Activated naive CD8-positive, alpha-beta T cell treated with anti-CD3 and anti-CD28 coated beads, Interleukin-2, amount 50 U/mL, for 24 hours (primary cell): ENCODE results near the gene PIP.
"Not testable (repeated sequence)": the region's sequence is repeated elsewhere in the genome, so short reads cannot be mapped to it uniquely, and the experiment has no call there.

Source experiments
- ATAC-seq: fragments of 150-1000 bp; cut with Tn5 transposase; one replicate; pipeline ENCODE4 v1.10.0; 2021
- DNase-seq: peaks from one replicate; pipeline ENCODE4 v3.0.0; 2021
- H3K27ac Mint-ChIP-seq: one replicate; pipeline ENCODE4 v1.8.0; 2021; ENCODE audit warnings: mild to moderate bottlenecking, mixed read lengths
- H3K27me3 Mint-ChIP-seq: one replicate; pipeline ENCODE4 v1.8.0; 2021; ENCODE audit warnings: mixed read lengths
- H3K36me3 Mint-ChIP-seq: one replicate; pipeline ENCODE4 v1.8.0; 2021; ENCODE audit warnings: low read depth, mixed read lengths
- H3K4me1 Mint-ChIP-seq: one replicate; pipeline ENCODE4 v1.8.0; 2021; ENCODE audit warnings: mixed read lengths
- H3K4me3 Mint-ChIP-seq: one replicate; pipeline ENCODE4 v1.8.0; 2021; ENCODE audit warnings: mild to moderate bottlenecking, moderate library complexity, mixed read lengths
- H3K9me3 Mint-ChIP-seq: one replicate; pipeline ENCODE4 v1.8.0; 2021; ENCODE audit warnings: mixed read lengths

Gene PIP

GRCh38 chr7:143147070-143147469 is 15.2 kb downstream of the PIP start:
- Mint-ChIP-seq H3K4me1 (no peaks in the 10 kb centered on the region), H3K27ac (no peak overlapping the region), H3K9me3 (peaks cover 15% of the 10 kb centered on the region), H3K36me3 (no peaks in the 10 kb centered on the region), H3K4me3 (no peak overlapping the region), H3K27me3 (peaks cover 7% of the 10 kb centered on the region)
- DNase-seq (no peak), ATAC-seq (no peak)

GRCh38 chr7:143148050-143148449 is 16.2 kb downstream of the PIP start:
- ATAC-seq: no peak
- no peaks in the 10 kb centered on the region for H3K36me3 Mint-ChIP-seq

GRCh38 chr7:143148651-143149050 is 16.8 kb downstream of the PIP start:
- no peaks in the 10 kb centered on the region for H3K36me3 Mint-ChIP-seq
- H3K27ac Mint-ChIP-seq: no peak overlapping the region
- no peaks in the 10 kb centered on the region for H3K4me1 Mint-ChIP-seq
- H3K27me3 Mint-ChIP-seq: peaks cover 7% of the 10 kb centered on the region
- peaks cover 15% of the 10 kb centered on the region for H3K9me3 Mint-ChIP-seq
- no peak for DNase-seq
- no peak for ATAC-seq
- no peak overlapping the region for H3K4me3 Mint-ChIP-seq

More at GRCh38 chr7:143148050-143148449, 16.2 kb downstream of the PIP start:
- peaks cover 15% of the 10 kb centered on the region for H3K9me3 Mint-ChIP-seq
- no peaks in the 10 kb centered on the region for H3K4me1 Mint-ChIP-seq
- H3K4me3 Mint-ChIP-seq: no peak overlapping the region
- no peak for DNase-seq
- peaks cover 7% of the 10 kb centered on the region for H3K27me3 Mint-ChIP-seq
- H3K27ac Mint-ChIP-seq: no peak overlapping the region

GRCh38 chr7:143150696-143151095 is 18.8 kb downstream of the PIP start:
- peaks cover 15% of the 10 kb centered on the region for H3K9me3 Mint-ChIP-seq
- not testable (repeated sequence) for DNase-seq, H3K27ac Mint-ChIP-seq, H3K36me3 Mint-ChIP-seq, ATAC-seq, H3K27me3 Mint-ChIP-seq, H3K4me1 Mint-ChIP-seq, H3K4me3 Mint-ChIP-seq

- not testable (repeated sequence) for H3K9me3 Mint-ChIP-seq, H3K4me1 Mint-ChIP-seq, H3K36me3 Mint-ChIP-seq, H3K27ac Mint-ChIP-seq, H3K27me3 Mint-ChIP-seq, ATAC-seq, H3K4me3 Mint-ChIP-seq, DNase-seq
These were observed 26.7 kb downstream of the PIP start for GRCh38 chr7:143158617-143159016.

- no peaks in the 10 kb centered on the region for H3K4me1 Mint-ChIP-seq
- H3K36me3 Mint-ChIP-seq: no peaks in the 10 kb centered on the region
- no peak for DNase-seq
- peaks cover 4% of the 10 kb centered on the region for H3K9me3 Mint-ChIP-seq
- no peak overlapping the region for H3K27ac Mint-ChIP-seq
- peaks cover 8% of the 10 kb centered on the region for H3K27me3 Mint-ChIP-seq
- no peak overlapping the region for H3K4me3 Mint-ChIP-seq
- no peak for ATAC-seq
These were observed 39.8 kb downstream of the PIP start for GRCh38 chr7:143171697-143172096.

GRCh38 chr7:143172354-143172753 is 40.5 kb downstream of the PIP start:
- peaks cover 8% of the 10 kb centered on the region for H3K27me3 Mint-ChIP-seq
- H3K9me3 Mint-ChIP-seq: peaks cover 7% of the 10 kb centered on the region
- no peak overlapping the region for H3K4me3 Mint-ChIP-seq
- DNase-seq: no peak
- H3K4me1 Mint-ChIP-seq: no peaks in the 10 kb centered on the region
- no peak for ATAC-seq
- no peaks in the 10 kb centered on the region for H3K36me3 Mint-ChIP-seq
- H3K27ac Mint-ChIP-seq: no peak overlapping the region

GRCh38 chr7:143176128-143176527 is 44.3 kb downstream of the PIP start:
- ATAC-seq (no peak), DNase-seq (no peak)
- Mint-ChIP-seq H3K27me3 (no peaks in the 10 kb centered on the region), H3K4me3 (no peak overlapping the region), H3K4me1 (peaks cover 1% of the 10 kb centered on the region), H3K9me3 (peaks cover 24% of the 10 kb centered on the region), H3K27ac (no peak overlapping the region), H3K36me3 (no peaks in the 10 kb centered on the region)

- no peak for DNase-seq
- no peaks in the 10 kb centered on the region for H3K36me3 Mint-ChIP-seq
- H3K4me1 Mint-ChIP-seq: peaks cover 1% of the 10 kb centered on the region
- H3K4me3 Mint-ChIP-seq: no peak overlapping the region
- H3K9me3 Mint-ChIP-seq: peaks cover 24% of the 10 kb centered on the region
- H3K27me3 Mint-ChIP-seq: no peaks in the 10 kb centered on the region
- no peak for ATAC-seq
- H3K27ac Mint-ChIP-seq: no peak overlapping the region
These were observed 45.7 kb downstream of the PIP start for GRCh38 chr7:143177374-143178119.

- H3K4me1 Mint-ChIP-seq, DNase-seq, ATAC-seq, H3K36me3 Mint-ChIP-seq, H3K4me3 Mint-ChIP-seq, H3K27ac Mint-ChIP-seq, H3K27me3 Mint-ChIP-seq: not testable (repeated sequence)
- H3K9me3 Mint-ChIP-seq: peaks cover 22% of the 10 kb centered on the region
These were observed 48.9 kb downstream of the PIP start for GRCh38 chr7:143180771-143181170.

GRCh38 chr7:143181349-143181748 is 49.5 kb downstream of the PIP start:
- Mint-ChIP-seq H3K36me3 (no peaks in the 10 kb centered on the region), H3K27me3 (peaks cover 5% of the 10 kb centered on the region), H3K4me1 (peaks cover 4% of the 10 kb centered on the region), H3K9me3 (peaks cover 20% of the 10 kb centered on the region), H3K4me3 (no peak overlapping the region), H3K27ac (no peak overlapping the region)
- DNase-seq (no peak), ATAC-seq (peak; percentile 68)

- Mint-ChIP-seq H3K27me3 (peaks cover 8% of the 10 kb centered on the region), H3K36me3 (no peaks in the 10 kb centered on the region), H3K27ac (no peak within 1 kb of the TSS), H3K9me3 (peaks cover 10% of the 10 kb centered on the region), H3K4me1 (peaks cover 4% of the 10 kb centered on the region), H3K4me3 (no peak within 1 kb of the TSS)
- ATAC-seq (no peak), DNase-seq (no peak)
These were observed 51.1 kb downstream of the PIP start, which contains the start of gene TAS2R39 for GRCh38 chr7:143183024-143183423. Gene TAS2R39, plus strand, starts transcription at chr7:143183419. Its CDS starts 0 bp downstream, at chr7:143183419.

- no peak overlapping the region for H3K4me3 Mint-ChIP-seq
- H3K27me3 Mint-ChIP-seq: peaks cover 8% of the 10 kb centered on the region
- no peaks in the 10 kb centered on the region for H3K9me3 Mint-ChIP-seq
- H3K4me1 Mint-ChIP-seq: peaks cover 4% of the 10 kb centered on the region
- no peak overlapping the region for H3K27ac Mint-ChIP-seq
- no peaks in the 10 kb centered on the region for H3K36me3 Mint-ChIP-seq
- ATAC-seq: no peak
- DNase-seq: no peak
These were observed 53.7 kb downstream of the PIP start for GRCh38 chr7:143185551-143185950.

- no peaks in the 10 kb centered on the region for H3K36me3 Mint-ChIP-seq
- no peaks in the 10 kb centered on the region for H3K4me1 Mint-ChIP-seq
- no peak for DNase-seq
- peaks cover 8% of the 10 kb centered on the region for H3K27me3 Mint-ChIP-seq
- H3K4me3 Mint-ChIP-seq: no peak overlapping the region
- H3K27ac Mint-ChIP-seq: no peak overlapping the region
- no peaks in the 10 kb centered on the region for H3K9me3 Mint-ChIP-seq
- ATAC-seq: no peak
These were observed 57.1 kb downstream of the PIP start for GRCh38 chr7:143188994-143189393.
